HUES6 (cell line): ENCODE measurements around the gene FBXL7.

Experiments used
- H3K27ac ChIP-seq: 2 replicates; pipeline ENCODE4 v1.7.0; 2013; ENCODE audit warnings: low read depth, mild to moderate bottlenecking, low read length, inconsistent platforms
- H3K27me3 ChIP-seq: 2 replicates; pipeline ENCODE4 v1.6.1; 2013; ENCODE audit warnings: low read length; ENCODE audit not compliant: control insufficient read depth, insufficient read depth
- H3K36me3 ChIP-seq: 2 replicates; pipeline ENCODE4 v1.6.1; 2013; ENCODE audit warnings: low read length; ENCODE audit not compliant: control insufficient read depth, insufficient read depth
- H3K4me1 ChIP-seq: 2 replicates; pipeline ENCODE4 v1.6.1; 2013; ENCODE audit warnings: low read length; ENCODE audit not compliant: control insufficient read depth, insufficient read depth
- H3K4me3 ChIP-seq: 2 replicates; pipeline ENCODE4 v1.5.1; 2013; ENCODE audit warnings: low read depth, low read length
- H3K9ac ChIP-seq: one replicate; pipeline ENCODE4 v1.6.1; 2013; ENCODE audit warnings: mild to moderate bottlenecking, low read length
- H3K9me3 ChIP-seq: 2 replicates; pipeline ENCODE4 v1.6.1; 2013; ENCODE audit warnings: low read depth, low read length; ENCODE audit not compliant: control insufficient read depth, insufficient read depth

Gene FBXL7

GRCh38 chr5:15594977-15595568 lies 95.1 kb downstream of the FBXL7 start:
- H3K27me3 ChIP-seq = no peaks in the 10 kb centered on the region
- H3K9ac ChIP-seq = no peak overlapping the region
- H3K27ac ChIP-seq = no peak overlapping the region
- no peaks in the 10 kb centered on the region for H3K36me3 ChIP-seq
- H3K9me3 ChIP-seq = no peaks in the 10 kb centered on the region
- no peak overlapping the region for H3K4me3 ChIP-seq
- H3K4me1 ChIP-seq = peaks cover 9% of the 10 kb centered on the region; the same call in 1 of the 2 replicates

- no peak overlapping the region for H3K9ac ChIP-seq
- H3K27me3 ChIP-seq = no peaks in the 10 kb centered on the region
- H3K36me3 ChIP-seq = no peaks in the 10 kb centered on the region
- no peak overlapping the region for H3K27ac ChIP-seq
- peaks cover 13% of the 10 kb centered on the region for H3K4me1 ChIP-seq
- no peak overlapping the region for H3K4me3 ChIP-seq
- H3K9me3 ChIP-seq = no peaks in the 10 kb centered on the region
These were observed 95.9 kb downstream of the FBXL7 start for GRCh38 chr5:15595929-15596328.

- Histone ChIP-seq H3K9ac (no peak overlapping the region), H3K9me3 (no peaks in the 10 kb centered on the region), H3K27me3 (no peaks in the 10 kb centered on the region), H3K4me3 (no peak overlapping the region), H3K27ac (no peak overlapping the region), H3K4me1 (peaks cover 19% of the 10 kb centered on the region), H3K36me3 (peaks cover 3% of the 10 kb centered on the region; the same call in 1 of the 2 replicates)
These were observed 97.0 kb downstream of the FBXL7 start for GRCh38 chr5:15596936-15597335.

- no peaks in the 10 kb centered on the region for H3K27me3 ChIP-seq
- H3K27ac ChIP-seq = no peak overlapping the region
- peaks cover 4% of the 10 kb centered on the region; the same call in 1 of the 2 replicates for H3K36me3 ChIP-seq
- H3K9ac ChIP-seq = no peak overlapping the region
- no peaks in the 10 kb centered on the region for H3K9me3 ChIP-seq
- H3K4me1 ChIP-seq = peaks cover 19% of the 10 kb centered on the region
- H3K4me3 ChIP-seq = no peak overlapping the region
These were observed 97.8 kb downstream of the FBXL7 start for GRCh38 chr5:15597804-15598203.

GRCh38 chr5:15598294-15598902 lies 98.4 kb downstream of the FBXL7 start:
- no peak overlapping the region for H3K9ac ChIP-seq
- no peak overlapping the region for H3K27ac ChIP-seq
- H3K4me3 ChIP-seq = no peak overlapping the region
- no peaks in the 10 kb centered on the region for H3K27me3 ChIP-seq
- peaks cover 19% of the 10 kb centered on the region for H3K4me1 ChIP-seq
- peaks cover 4% of the 10 kb centered on the region; the same call in 1 of the 2 replicates for H3K36me3 ChIP-seq
- H3K9me3 ChIP-seq = no peaks in the 10 kb centered on the region

GRCh38 chr5:15600035-15600434 lies 100.1 kb downstream of the FBXL7 start:
- no peaks in the 10 kb centered on the region for H3K9me3 ChIP-seq
- no peak overlapping the region for H3K4me3 ChIP-seq
- peaks cover 4% of the 10 kb centered on the region; the same call in 1 of the 2 replicates for H3K36me3 ChIP-seq
- H3K9ac ChIP-seq = no peak overlapping the region
- peaks cover 16% of the 10 kb centered on the region for H3K4me1 ChIP-seq
- H3K27ac ChIP-seq = no peak overlapping the region
- no peaks in the 10 kb centered on the region for H3K27me3 ChIP-seq

- Histone ChIP-seq H3K9ac (no peak overlapping the region), H3K4me3 (no peak overlapping the region), H3K9me3 (no peaks in the 10 kb centered on the region), H3K27me3 (no peaks in the 10 kb centered on the region), H3K4me1 (peaks cover 15% of the 10 kb centered on the region), H3K36me3 (peaks cover 4% of the 10 kb centered on the region; the same call in 1 of the 2 replicates), H3K27ac (no peak overlapping the region)
These were observed 101.3 kb downstream of the FBXL7 start for GRCh38 chr5:15601274-15601673.

- Histone ChIP-seq H3K4me1 (peaks cover 13% of the 10 kb centered on the region), H3K9ac (no peak overlapping the region), H3K27ac (no peak overlapping the region), H3K27me3 (no peaks in the 10 kb centered on the region), H3K36me3 (peaks cover 4% of the 10 kb centered on the region; the same call in 1 of the 2 replicates), H3K9me3 (no peaks in the 10 kb centered on the region), H3K4me3 (no peak overlapping the region)
These were observed 101.9 kb downstream of the FBXL7 start for GRCh38 chr5:15601853-15602252.

- Histone ChIP-seq H3K27ac (no peak overlapping the region), H3K9ac (no peak overlapping the region), H3K9me3 (no peaks in the 10 kb centered on the region)
These were observed 105.0 kb downstream of the FBXL7 start for GRCh38 chr5:15604986-15605385.

GRCh38 chr5:15606197-15606596 lies 106.2 kb downstream of the FBXL7 start:
- H3K27me3 ChIP-seq = no peaks in the 10 kb centered on the region
- H3K4me3 ChIP-seq = no peak overlapping the region
- no peak overlapping the region for H3K27ac ChIP-seq
- no peak overlapping the region for H3K9ac ChIP-seq
- peaks cover 9% of the 10 kb centered on the region for H3K4me1 ChIP-seq
- H3K9me3 ChIP-seq = no peaks in the 10 kb centered on the region
- peaks cover 4% of the 10 kb centered on the region; the same call in 1 of the 2 replicates for H3K36me3 ChIP-seq

More at GRCh38 chr5:15604986-15605385, 105.0 kb downstream of the FBXL7 start:
- Histone ChIP-seq H3K27me3 (no peaks in the 10 kb centered on the region), H3K36me3 (peaks cover 4% of the 10 kb centered on the region; the same call in 1 of the 2 replicates), H3K4me3 (no peak overlapping the region), H3K4me1 (peaks cover 10% of the 10 kb centered on the region)

GRCh38 chr5:15607076-15607475 lies 107.1 kb downstream of the FBXL7 start:
- Histone ChIP-seq H3K9me3 (no peaks in the 10 kb centered on the region), H3K9ac (no peak overlapping the region), H3K27me3 (no peaks in the 10 kb centered on the region), H3K4me3 (no peak overlapping the region), H3K27ac (no peak overlapping the region), H3K4me1 (peaks cover 6% of the 10 kb centered on the region; the same call in 1 of the 2 replicates), H3K36me3 (no peaks in the 10 kb centered on the region)
